GM18867 (cell line): ENCODE data around the gene ZFYVE9.
"Not testable (repeated sequence)": the region's sequence is repeated elsewhere in the genome, so short reads cannot be mapped to it uniquely, and the experiment has no call there.

ENCODE experiments used
- ATAC-seq: cut with Tn5 transposase; IDR thresholded peaks from one replicate; pipeline ENCODE4 v1.9.1; 2021; ENCODE audit warnings: mild to moderate bottlenecking, moderate library complexity; ENCODE audit not compliant: unreplicated experiment

Gene ZFYVE9

GRCh38 chr1:52365746-52366516 lies 224.0 kb downstream of the ZFYVE9 start, which contains the start of gene CC2D1B:
Gene CC2D1B, minus strand, starts transcription at chr1:52366205. Its CDS starts 1,585 bp downstream, at chr1:52364620.
- peak; percentile 92 for ATAC-seq

- no peak for ATAC-seq
Measured at GRCh38 chr1:52366517-52366827, 224.6 kb downstream of the ZFYVE9 start.

GRCh38 chr1:52367272-52367671 lies 225.4 kb downstream of the ZFYVE9 start:
- no peak for ATAC-seq

- ATAC-seq: no peak
Measured at GRCh38 chr1:52368383-52369172, 226.7 kb downstream of the ZFYVE9 start.

- not testable (repeated sequence) for ATAC-seq
Measured at GRCh38 chr1:52369851-52370250, 228.0 kb downstream of the ZFYVE9 start.

GRCh38 chr1:52385376-52385775 lies 243.5 kb downstream of the ZFYVE9 start:
- no peak for ATAC-seq

- no peak for ATAC-seq
Measured at GRCh38 chr1:52386458-52386857, 244.6 kb downstream of the ZFYVE9 start.

GRCh38 chr1:52393174-52393573 lies 251.3 kb downstream of the ZFYVE9 start:
- no peak for ATAC-seq
